HCT116 (cell line): ENCODE measurements around the gene TMOD1. TPM values are rescaled to one million over a fixed set of nuclear protein-coding genes. Genes with fewer than 3 reads are reported as not detected.

Experiments used
- ATAC-seq: fragments of 200-7000 bp; cut with Tn5 transposase; 2 replicates; pipeline ENCODE4 v1.9.1; 2020; ENCODE audit warnings: mild to moderate bottlenecking, moderate library complexity
- BruUV-seq: library from RNA; stranded (reverse); fragments of 400-500 nt; replicated peaks from 2 replicates; lab custom pipeline; 2021; lab: Mats Ljungman, UMichigan
- CTCF ChIA-PET: fragments of 300-600 bp; sonication (Branson Sonifier 250); formaldehyde crosslinking; loops from one replicate; lab custom pipeline; 2021; ENCODE audit warnings: antibody characterized with exemption; lab: Charles Lee
- POLR2A ChIA-PET: fragments of 300-600, 350-600 bp; sonication (Branson Sonifier 250); formaldehyde crosslinking; loops from one replicate; lab custom pipeline; 2021; ENCODE audit warnings: antibody characterized with exemption; lab: Charles Lee
- RAD21 ChIA-PET, 2 experiments: fragments of 300-600 bp; sonication (Branson Sonifier 250); formaldehyde crosslinking; loops; one replicate each; lab custom pipeline; 2023; ENCODE audit warnings: low total read pairs in 2 of 2; ENCODE audit not compliant: uncharacterized antibody in 2 of 2, unreplicated experiment in 2 of 2, low non-redundant PET in 1 of 2; lab: Charles Lee
- DNase-seq: peaks from one replicate; pipeline ENCODE4 v3.0.0-alpha.2; 2010; ENCODE audit warnings: low read depth, low spot score
- H2AFZ ChIP-seq: fragments of 200-600 bp; shearing (Covaris generic), sonication (generic); 2 replicates; pipeline ENCODE4 v1.6.1; 2017; ENCODE audit warnings: low read depth, mixed run types, mixed read lengths, antibody characterized with exemption, low read length; ENCODE audit not compliant: poor library complexity, severe bottlenecking
- H3K27ac ChIP-seq: 2 replicates; pipeline ENCODE4 v1.5.1; 2012; ENCODE audit warnings: low read depth, low read length
- H3K27me3 ChIP-seq: fragments of 200-600 bp; sonication (generic); 2 replicates; pipeline ENCODE4 v1.6.1; 2016; ENCODE audit warnings: mixed run types, low read length, mixed read lengths; ENCODE audit not compliant: insufficient read depth
- H3K36me3 ChIP-seq, 2 experiments: fragments of 200-500 bp in 1 of 2; fragments of 200-600 bp in 1 of 2; sonication (Bioruptor generic) in 1 of 2; sonication (generic) in 1 of 2; 2 replicates each; pipeline versions ENCODE4 v1.5.1 to v1.6.1; 2014 to 2016; ENCODE audit warnings: low read length in 2 of 2, inconsistent platforms in 1 of 2, mixed read lengths in 1 of 2, mixed run types in 1 of 2; ENCODE audit not compliant: insufficient read depth in 2 of 2, control insufficient read depth in 1 of 2
- H3K4me1 ChIP-seq, 2 experiments: fragments of 200-600 bp in 1 of 2; sonication (generic) in 1 of 2; 2 replicates each; pipeline versions ENCODE4 v1.5.1 to v1.6.1; 2012 to 2017; ENCODE audit warnings: low read length in 2 of 2, inconsistent platforms in 1 of 2, mild to moderate bottlenecking in 1 of 2, mixed read lengths in 1 of 2, mixed run types in 1 of 2, moderate library complexity in 1 of 2; ENCODE audit not compliant: insufficient read depth in 2 of 2, control insufficient read depth in 1 of 2
- H3K4me2 ChIP-seq: fragments of 200-600 bp; sonication (generic); 2 replicates; pipeline ENCODE4 v1.6.1; 2017; ENCODE audit warnings: mixed run types, low read length, mixed read lengths
- H3K4me3 ChIP-seq, 2 experiments: fragments of 200-600 bp in 1 of 2; sonication (generic) in 1 of 2; replicated peaks in 1 of 2; 2 replicates each; pipeline ENCODE4 v1.5.1; 2011 to 2016; ENCODE audit warnings: low read length in 2 of 2, control low read depth in 1 of 2, low read depth in 1 of 2, mild to moderate bottlenecking in 1 of 2, mixed read lengths in 1 of 2, mixed run types in 1 of 2
- H3K79me2 ChIP-seq: fragments of 200-600 bp; sonication (generic); 2 replicates; pipeline ENCODE4 v1.6.1; 2017; ENCODE audit warnings: mild to moderate bottlenecking, mixed run types, low read length, moderate library complexity, mixed read lengths; ENCODE audit not compliant: insufficient read depth
- H3K9ac ChIP-seq: fragments of 200-600 bp; sonication (generic); 2 replicates; pipeline ENCODE4 v1.6.1; 2016; ENCODE audit warnings: low read length, mixed read lengths
- H3K9me2 ChIP-seq: fragments of 200-600 bp; sonication (generic), shearing (Covaris generic); 2 replicates; pipeline ENCODE4 v1.6.1; 2017; ENCODE audit warnings: mixed run types, mild to moderate bottlenecking, moderate library complexity; ENCODE audit not compliant: insufficient read depth
- H3K9me3 ChIP-seq, 2 experiments: fragments of 200-500 bp in 1 of 2; fragments of 200-600 bp in 1 of 2; sonication (Bioruptor generic) in 1 of 2; sonication (generic) in 1 of 2; 2 replicates each; pipeline ENCODE4 v1.6.1; 2014 to 2017; ENCODE audit warnings: low read length in 2 of 2, mixed read lengths in 2 of 2, inconsistent platforms in 1 of 2, low read depth in 1 of 2, mild to moderate bottlenecking in 1 of 2, mixed run types in 1 of 2, moderate library complexity in 1 of 2; ENCODE audit not compliant: control insufficient read depth in 1 of 2, insufficient read depth in 1 of 2
- H4K20me1 ChIP-seq: fragments of 200-600 bp; sonication (generic), shearing (Covaris generic); 2 replicates; pipeline ENCODE4 v1.6.1; 2017; ENCODE audit warnings: mixed run types, mild to moderate bottlenecking, moderate library complexity; ENCODE audit not compliant: insufficient read depth
- ATF3 ChIP-seq: IDR thresholded peaks from 2 replicates; pipeline ENCODE4 v1.6.1; 2012
- CBX3 ChIP-seq: IDR thresholded peaks from 2 replicates; pipeline ENCODE4 v1.6.1; 2012; ENCODE audit warnings: low read depth
- CEBPB ChIP-seq: IDR thresholded peaks from 2 replicates; pipeline ENCODE4 v1.6.1; 2012; ENCODE audit warnings: low read depth
- EGR1 ChIP-seq: IDR thresholded peaks from 2 replicates; pipeline ENCODE4 v1.6.1; 2012; ENCODE audit warnings: low read depth
- MAX ChIP-seq: IDR thresholded peaks from 2 replicates; pipeline ENCODE4 v1.6.1; 2012
- POLR2A ChIP-seq: IDR thresholded peaks from 2 replicates; pipeline ENCODE4 v1.7.0; 2011; ENCODE audit warnings: borderline replicate concordance; ENCODE audit not compliant: insufficient read depth, insufficient read length; ENCODE audit errors: extremely low read depth
- REST ChIP-seq: IDR thresholded peaks from 2 replicates; pipeline ENCODE4 v1.6.1; 2012; ENCODE audit warnings: low read depth
- SP1 ChIP-seq: IDR thresholded peaks from 2 replicates; pipeline ENCODE4 v1.6.1; 2012; ENCODE audit warnings: low read depth
- intact Hi-C: fragments of 100-400 bp; cut with micrococcal nuclease; formaldehyde crosslinking; loops from 2 replicates; pipeline ENCODE4 v1.10.0; 2022
- total RNA-seq: library from RNA; stranded (reverse); gene quantifications from one replicate; pipeline ENCODE4 v1.2.1, GENCODE V29; 2021; ENCODE audit not compliant: unreplicated experiment

The TMOD1 gene
- total RNA-seq, 1 experiment from 2014 or later, result 4.4 TPM

GRCh38 chr9:97543561-97543960 is 42.1 kb downstream of the TMOD1 start:
- intact Hi-C loops, result no loop called here
- no peaks in the 10 kb centered on the region for H3K79me2 ChIP-seq
- H3K4me2 ChIP-seq, result no peak overlapping the region
- ChIA-PET POLR2A (no interaction called here), RAD21 (no interaction called here), CTCF (interaction anchor here (1.0 kb wide), 1 partner anchor 55 kb away, joined by 3 read pairs; no protein-coding TSS in a partner anchor)
- no peak overlapping the region for H2AFZ ChIP-seq
- no peaks in the 10 kb centered on the region for H3K9me2 ChIP-seq
- no peak overlapping the region for H3K4me3 ChIP-seq
- no peaks in the 10 kb centered on the region for H3K27me3 ChIP-seq
- no peak; the same call in 1 of the 2 replicates for ATAC-seq
- peak; percentile 10 for DNase-seq
- H3K9ac ChIP-seq, result no peak overlapping the region
- BruUV-seq, result no TSS peak
- no peaks in the 10 kb centered on the region for H3K9me3 ChIP-seq
- TF ChIP-seq CEBPB (peak; percentile 81), POLR2A (no peak), SP1 (peak; percentile 35; the same call in 1 of the 2 replicates), EGR1 (peak; percentile 25; the same call in 1 of the 2 replicates), MAX (0 out of 2 replicates have a peak, but pooled peaks have one; percentile 29), REST (no peak), ATF3 (peak; percentile 85), CBX3 (no peak)
- peaks cover 0 to 11% of the 10 kb centered on the region in 2 experiments; a peak in 1 of 4 replicates for H3K4me1 ChIP-seq
- H3K27ac ChIP-seq, result no peak overlapping the region
- no peaks in the 10 kb centered on the region for H4K20me1 ChIP-seq
- no peaks in the 10 kb centered on the region for H3K36me3 ChIP-seq
